Body of pancreas (tissue), 4 donors: ENCODE measurements around the gene ZDHHC1. TPM values are rescaled to one million over a fixed set of nuclear protein-coding genes. Genes with fewer than 3 reads are reported as not detected.

Experiments used
- ATAC-seq: fragments of 150-250 bp; one replicate; pipeline ENCODE4 v1.9.1; 2016
- DNase-seq, 4 donors: peaks; one replicate each; pipeline ENCODE4 v3.0.0-alpha.2; 2019
- H3K27ac ChIP-seq, 4 donors: fragments of 200-600 bp; sonication (generic); 1 replicate in 3 of 4; 2 replicates in 1 of 4; pipeline versions ENCODE4 v1.5.1 to v1.6.1; 2016 to 2019; ENCODE audit warnings: mild to moderate bottlenecking in 1 of 4, mixed read lengths in 1 of 4, moderate library complexity in 1 of 4
- H3K27me3 ChIP-seq, 2 donors: fragments of 200-600 bp; sonication (generic); one replicate each; pipeline ENCODE4 v1.6.0; 2016; ENCODE audit warnings: mild to moderate bottlenecking in 1 of 2
- H3K36me3 ChIP-seq, 2 donors: fragments of 200-600 bp; sonication (generic); replicated peaks in 1 of 2; 2 replicates each; pipeline ENCODE4 v1.5.1; 2016; ENCODE audit warnings: low read depth in 2 of 2; ENCODE audit not compliant: insufficient read depth in 1 of 2
- H3K4me1 ChIP-seq: fragments of 200-600 bp; sonication (generic); one replicate; pipeline ENCODE4 v1.6.0; 2016
- H3K4me3 ChIP-seq, 2 donors: fragments of 200-600 bp; sonication (generic); 1 replicate in 1 of 2; 2 replicates in 1 of 2; pipeline ENCODE4 v1.5.1; 2016 to 2019
- H3K9me3 ChIP-seq, 3 donors: fragments of 200-600 bp; sonication (generic); 1 replicate in 2 of 3; 2 replicates in 1 of 3; pipeline ENCODE4 v1.5.1; 2016
- CTCF ChIP-seq, 7 experiments: fragments of 450-650 bp in 4 of 7; fragments of 200-600 bp in 3 of 7; sonication (generic) in 3 of 7; IDR thresholded peaks; one replicate each; pipeline ENCODE4 v1.5.1; 2016 to 2019; ENCODE audit warnings: antibody characterized with exemption in 7 of 7
- POLR2A ChIP-seq, 3 donors: fragments of 450-650 bp; IDR thresholded peaks; one replicate each; pipeline ENCODE4 v1.6.1; 2016; ENCODE audit warnings: antibody characterized with exemption in 3 of 3, mild to moderate bottlenecking in 2 of 3
- WGBS, 2 donors: methylation state at CpG; one replicate each; pipeline ENCODE4 v1.1.5; 2017; 5-methylcytosine and 5-hydroxymethylcytosine counted together
- intact Hi-C: fragments of 100-400 bp; cut with DNase I; formaldehyde crosslinking; loops from one replicate; pipeline ENCODE4 v1.15.1; 2023
- total RNA-seq, 2 donors: library from RNA; depleted of rRNA; stranded (reverse); fragments of >200 nt; gene quantifications; one replicate each; pipeline ENCODE4 v1.1.0, GENCODE V29; 2016

The ZDHHC1 gene
- total RNA-seq, 2 donors from 2014 or later: 13.0 to 57.0 TPM

- 6 to 21% methylated on average over 5 of the region's 5 CpGs for WGBS, 2 donors
- H3K4me1 ChIP-seq: peaks cover 32% of the 10 kb centered on the region
- intact Hi-C loops: no loop called here
- no peaks in the 10 kb centered on the region for H3K27me3 ChIP-seq
- no peaks in the 10 kb centered on the region for H3K9me3 ChIP-seq
- TF ChIP-seq POLR2A (IDR thresholded peaks at IDR 0.05) (no peak), CTCF (IDR thresholded peaks at IDR 0.05) (no peak)
- peak overlapping the region in 3 of 4 donors; percentile 37 to 65 (median 59) for H3K27ac ChIP-seq
- no peaks in the 10 kb centered on the region for H3K36me3 ChIP-seq
- no peak for DNase-seq
- no peak overlapping the region for H3K4me3 ChIP-seq
- ATAC-seq: peak; percentile 49
Measured at GRCh38 chr16:67424261-67424615, 8.0 kb upstream of the ZDHHC1 start.

- Histone ChIP-seq H3K4me3 (no peak overlapping the region), H3K27ac (peak overlapping the region in 3 of 4 donors; percentile 37 to 65 (median 59)), H3K27me3 (no peaks in the 10 kb centered on the region), H3K9me3 (no peaks in the 10 kb centered on the region), H3K36me3 (no peaks in the 10 kb centered on the region), H3K4me1 (peaks cover 30% of the 10 kb centered on the region)
- ATAC-seq: peak; percentile 37
- no peak for DNase-seq
- intact Hi-C loops: no loop called here
- TF ChIP-seq POLR2A (IDR thresholded peaks at IDR 0.05) (no peak), CTCF (IDR thresholded peaks at IDR 0.05) (no peak)
- 37 to 48% methylated on average over 9 of the region's 9 CpGs for WGBS, 2 donors
Measured at GRCh38 chr16:67423611-67424260, 7.5 kb upstream of the ZDHHC1 start.

GRCh38 chr16:67423015-67423414 lies 6.7 kb upstream of the ZDHHC1 start:
- Histone ChIP-seq H3K4me3 (no peak overlapping the region), H3K9me3 (no peaks in the 10 kb centered on the region), H3K36me3 (no peaks in the 10 kb centered on the region), H3K27ac (no peak overlapping the region), H3K27me3 (no peaks in the 10 kb centered on the region), H3K4me1 (peaks cover 23% of the 10 kb centered on the region)
- TF ChIP-seq CTCF (IDR thresholded peaks at IDR 0.05) (no peak), POLR2A (IDR thresholded peaks at IDR 0.05) (no peak)
- no peak for DNase-seq
- no peak for ATAC-seq
- intact Hi-C loops: no loop called here
- 91 to 95% methylated on average over 5 of the region's 5 CpGs for WGBS, 2 donors

GRCh38 chr16:67421030-67421429 lies 4.8 kb upstream of the ZDHHC1 start:
- no peaks in the 10 kb centered on the region for H3K9me3 ChIP-seq
- peaks cover 26% of the 10 kb centered on the region for H3K4me1 ChIP-seq
- no peak overlapping the region for H3K4me3 ChIP-seq
- H3K36me3 ChIP-seq: no peaks in the 10 kb centered on the region
- no peaks in the 10 kb centered on the region for H3K27me3 ChIP-seq
- H3K27ac ChIP-seq: no peak overlapping the region
- DNase-seq (no peak), ATAC-seq (no peak)
- 85 to 100% methylated on average over 4 of the region's 4 CpGs for WGBS, 2 donors
- no peak for TF ChIP-seq CTCF (IDR thresholded peaks at IDR 0.05)
- TF ChIP-seq POLR2A (IDR thresholded peaks at IDR 0.05): no peak
- intact Hi-C loops: no loop called here

- DNase-seq: no peak
- Histone ChIP-seq H3K36me3 (no peaks in the 10 kb centered on the region), H3K4me3 (no peak overlapping the region), H3K9me3 (no peaks in the 10 kb centered on the region), H3K27me3 (no peaks in the 10 kb centered on the region), H3K4me1 (peaks cover 31% of the 10 kb centered on the region), H3K27ac (no peak overlapping the region)
- TF ChIP-seq POLR2A (IDR thresholded peaks at IDR 0.05) (no peak), CTCF (IDR thresholded peaks at IDR 0.05) (no peak)
- WGBS, 2 donors: 71 to 80% methylated on average over 3 of the region's 3 CpGs
- ATAC-seq: no peak
- intact Hi-C loops: no loop called here
Measured at GRCh38 chr16:67419931-67420330, 3.7 kb upstream of the ZDHHC1 start.
